IMR-90 (cell line): ENCODE data around the gene YJEFN3. TPM values are rescaled to one million over a fixed set of nuclear protein-coding genes. Genes with fewer than 3 reads are reported as not detected.

Source experiments
- ATAC-seq: fragments of 200-7000 bp; cut with Tn5 transposase; 2 replicates; pipeline ENCODE4 v1.9.1; 2020; ENCODE audit warnings: low read depth, mild to moderate bottlenecking, moderate library complexity
- BruUV-seq: library from RNA; stranded (reverse); fragments of 400-500 nt; replicated peaks from 2 replicates; lab custom pipeline; 2021; lab: Mats Ljungman, UMichigan
- CTCF ChIA-PET: fragments of 300-600 bp; formaldehyde crosslinking; extraction: SDS; loops from one replicate; lab custom pipeline; 2021; ENCODE audit warnings: antibody characterized with exemption; lab: Yijun Ruan, JAX
- POLR2A ChIA-PET: fragments of 300-600 bp; sonication (Branson Sonifier 250); formaldehyde crosslinking; loops from one replicate; lab custom pipeline; 2022; ENCODE audit warnings: antibody characterized with exemption; ENCODE audit not compliant: unreplicated experiment; lab: Charles Lee
- DNase-seq: peaks from one replicate; pipeline ENCODE4 v3.0.0; 2013
- H2AFZ ChIP-seq: replicated peaks from 2 replicates; pipeline ENCODE3; 2013; ENCODE audit warnings: low read length, mild to moderate bottlenecking; ENCODE audit not compliant: poor library complexity
- H2AK5ac ChIP-seq: 2 replicates; pipeline ENCODE4 v1.6.1; 2013; ENCODE audit warnings: low read depth, low read length, inconsistent platforms
- H2AK9ac ChIP-seq: replicated peaks from 2 replicates; pipeline ENCODE3; 2013; ENCODE audit warnings: mild to moderate bottlenecking, low read depth, low read length, moderate library complexity; ENCODE audit not compliant: poor library complexity
- H2BK120ac ChIP-seq: 2 replicates; pipeline ENCODE4 v1.6.1; 2013; ENCODE audit warnings: low read depth, low read length, inconsistent platforms
- H2BK15ac ChIP-seq: 3 replicates; pipeline ENCODE4 v1.6.1; 2013; ENCODE audit warnings: low read depth, low read length, inconsistent platforms
- H2BK20ac ChIP-seq: 2 replicates; pipeline ENCODE4 v1.6.1; 2013; ENCODE audit warnings: low read depth, mild to moderate bottlenecking, inconsistent platforms, low read length, moderate library complexity
- H2BK5ac ChIP-seq: 2 replicates; pipeline ENCODE4 v1.6.1; 2013; ENCODE audit warnings: mild to moderate bottlenecking, low read depth, low read length, inconsistent platforms; ENCODE audit not compliant: poor library complexity, severe bottlenecking
- H3K14ac ChIP-seq: replicated peaks from 2 replicates; pipeline ENCODE4 v1.6.1; 2013; ENCODE audit warnings: low read depth, low read length, inconsistent platforms
- H3K18ac ChIP-seq: 2 replicates; pipeline ENCODE4 v1.6.1; 2013; ENCODE audit warnings: low read depth, low read length, control low read depth
- H3K23ac ChIP-seq: 2 replicates; pipeline ENCODE4 v1.6.1; 2013; ENCODE audit warnings: low read depth, low read length, inconsistent platforms
- H3K27ac ChIP-seq: 2 replicates; pipeline ENCODE4 v1.5.1; 2013; ENCODE audit warnings: mild to moderate bottlenecking, control low read depth, low read length; ENCODE audit not compliant: insufficient read depth
- H3K27me3 ChIP-seq: 2 replicates; pipeline ENCODE4 v1.6.1; 2013; ENCODE audit warnings: low read length; ENCODE audit not compliant: control insufficient read depth, insufficient read depth
- H3K36me3 ChIP-seq: 2 replicates; pipeline ENCODE4 v1.6.1; 2013; ENCODE audit warnings: low read length, mixed read lengths; ENCODE audit not compliant: control insufficient read depth, insufficient read depth
- H3K4ac ChIP-seq: 2 replicates; pipeline ENCODE4 v1.6.1; 2013; ENCODE audit warnings: low read depth, low read length, inconsistent platforms
- H3K4me1 ChIP-seq: 2 replicates; pipeline ENCODE4 v1.6.1; 2013; ENCODE audit warnings: low read length, mixed read lengths; ENCODE audit not compliant: control insufficient read depth, insufficient read depth
- H3K4me2 ChIP-seq: 2 replicates; pipeline ENCODE4 v1.6.1; 2013; ENCODE audit warnings: low read depth, mild to moderate bottlenecking, control low read depth, low read length, moderate library complexity
- H3K4me3 ChIP-seq: 2 replicates; pipeline ENCODE4 v1.5.1; 2013; ENCODE audit warnings: low read depth, mild to moderate bottlenecking, control low read depth, low read length, moderate library complexity; ENCODE audit not compliant: insufficient read depth
- H3K56ac ChIP-seq: 2 replicates; pipeline ENCODE4 v1.6.1; 2013; ENCODE audit warnings: low read length, inconsistent platforms; ENCODE audit not compliant: insufficient read depth; ENCODE audit errors: extremely low read depth
- H3K79me1 ChIP-seq, 2 experiments: 2 replicates each; pipeline ENCODE4 v1.6.1; 2013; ENCODE audit warnings: low read length in 2 of 2, inconsistent platforms in 1 of 2, low read depth in 1 of 2
- H3K9ac ChIP-seq: 2 replicates; pipeline ENCODE4 v1.6.1; 2013; ENCODE audit warnings: low read depth, low read length, control low read depth
- H3K9me1 ChIP-seq: 2 replicates; pipeline ENCODE4 v1.6.1; 2013; ENCODE audit warnings: low read length, inconsistent platforms; ENCODE audit not compliant: insufficient read depth
- H3K9me3 ChIP-seq: 2 replicates; pipeline ENCODE4 v1.6.1; 2013; ENCODE audit warnings: low read length; ENCODE audit not compliant: control insufficient read depth, insufficient read depth
- H4K20me1 ChIP-seq: 2 replicates; pipeline ENCODE4 v1.6.1; 2013; ENCODE audit warnings: low read length, inconsistent platforms; ENCODE audit not compliant: insufficient read depth
- H4K5ac ChIP-seq: 2 replicates; pipeline ENCODE4 v1.6.1; 2013; ENCODE audit warnings: mild to moderate bottlenecking, low read depth, low read length, control low read depth
- H4K8ac ChIP-seq, 2 experiments: 2 replicates each; pipeline ENCODE4 v1.6.1; 2013; ENCODE audit warnings: low read depth in 2 of 2, low read length in 2 of 2, control low read depth in 1 of 2, inconsistent platforms in 1 of 2
- H4K91ac ChIP-seq: 2 replicates; pipeline ENCODE4 v1.6.1; 2013; ENCODE audit warnings: low read depth, low read length, inconsistent platforms; ENCODE audit not compliant: insufficient read depth
- CEBPB ChIP-seq: IDR thresholded peaks from 2 replicates; pipeline ENCODE4 v1.6.1; 2012; ENCODE audit warnings: low read depth, low read length, improper control_type of control experiment
- FOS ChIP-seq: fragments of 150-350 bp; IDR thresholded peaks from 2 replicates; pipeline ENCODE4 v1.6.1; 2016; ENCODE audit warnings: low read depth, low read length
- MAFK ChIP-seq: IDR thresholded peaks from 2 replicates; pipeline ENCODE4 v1.6.1; 2012; ENCODE audit warnings: low read depth, low read length, improper control_type of control experiment
- MAZ ChIP-seq: IDR thresholded peaks from 2 replicates; pipeline ENCODE4 v1.6.1; 2012; ENCODE audit warnings: low read depth, mild to moderate bottlenecking, low read length, improper control_type of control experiment, moderate library complexity, borderline replicate concordance
- POLR2A ChIP-seq: IDR thresholded peaks from 2 replicates; pipeline ENCODE4 v1.6.1; 2012; ENCODE audit warnings: mild to moderate bottlenecking, low read depth, low read length
- RAD21 ChIP-seq: IDR thresholded peaks from 2 replicates; pipeline ENCODE4 v1.6.1; 2012; ENCODE audit warnings: low read length, improper control_type of control experiment
- RFX5 ChIP-seq: IDR thresholded peaks from 2 replicates; pipeline ENCODE4 v1.8.0; 2012; ENCODE audit warnings: low read depth, mild to moderate bottlenecking, low read length, moderate library complexity
- SMC3 ChIP-seq: fragments of 150-350 bp; IDR thresholded peaks from 2 replicates; pipeline ENCODE4 v1.6.1; 2016; ENCODE audit warnings: low read depth, mild to moderate bottlenecking, antibody characterized with exemption, low read length, moderate library complexity
- WGBS, 2 experiments: methylation state at CpG; one replicate each; pipeline versions ENCODE4 v1.1.5 to v1.1.7; 2013; ENCODE audit warnings: missing lambda C conversion rate in 2 of 2; ENCODE audit not compliant: insufficient read length in 1 of 2; ENCODE audit errors: extremely low coverage in 2 of 2; 5-methylcytosine and 5-hydroxymethylcytosine counted together
- dilution Hi-C: fragments of 300-500 bp; cut with HindIII; formaldehyde crosslinking; loops from one replicate; pipeline ENCODE4 v1.14.3; 2018; ENCODE audit warnings: low sequenced_read_pairs; ENCODE audit not compliant: unreplicated experiment
- in situ Hi-C: fragments of 300-500 bp; cut with MboI; formaldehyde crosslinking; loops from 3 replicates; pipeline ENCODE4 v1.14.3; 2019; ENCODE audit warnings: low sequenced_read_pairs, inconsistent platforms, mixed read lengths
- intact Hi-C: fragments of 100-400 bp; cut with micrococcal nuclease; formaldehyde crosslinking; loops from 2 replicates; pipeline ENCODE4 v1.10.0; 2022
- polyA plus RNA-seq, 3 experiments: library from polyadenylated mRNA; depleted of rRNA; stranded (reverse); fragments of >200 nt; gene quantifications; 2 replicates each; pipeline ENCODE4 v1.2.3, GENCODE V29; 2012; ENCODE audit warnings: low replicate concordance in 1 of 3
- total RNA-seq: library from RNA; depleted of rRNA; stranded (reverse); fragments of >200 nt; gene quantifications from 2 replicates; pipeline ENCODE4 v1.2.3, GENCODE V29; 2012
- TF ChIP-seq, protein P1 (sequence below): conservative IDR thresholded peaks from 2 replicates; pipeline ENCODE4 v1.5.1; 2012; ENCODE audit warnings: mild to moderate bottlenecking, low read depth, low read length, improper control_type of control experiment
- TF ChIP-seq, protein P2 (sequence below): fragments of 150-350 bp; IDR thresholded peaks from 2 replicates; pipeline ENCODE4 v1.6.1; 2016; ENCODE audit warnings: low read depth, mild to moderate bottlenecking, low read length, moderate library complexity, borderline replicate concordance

YJEFN3 gene
- total and polyA plus RNA-seq, 2 of the 4 experiments (the other 2 are of a cell fraction) = 0.72 to 4.0 TPM

DNA sequence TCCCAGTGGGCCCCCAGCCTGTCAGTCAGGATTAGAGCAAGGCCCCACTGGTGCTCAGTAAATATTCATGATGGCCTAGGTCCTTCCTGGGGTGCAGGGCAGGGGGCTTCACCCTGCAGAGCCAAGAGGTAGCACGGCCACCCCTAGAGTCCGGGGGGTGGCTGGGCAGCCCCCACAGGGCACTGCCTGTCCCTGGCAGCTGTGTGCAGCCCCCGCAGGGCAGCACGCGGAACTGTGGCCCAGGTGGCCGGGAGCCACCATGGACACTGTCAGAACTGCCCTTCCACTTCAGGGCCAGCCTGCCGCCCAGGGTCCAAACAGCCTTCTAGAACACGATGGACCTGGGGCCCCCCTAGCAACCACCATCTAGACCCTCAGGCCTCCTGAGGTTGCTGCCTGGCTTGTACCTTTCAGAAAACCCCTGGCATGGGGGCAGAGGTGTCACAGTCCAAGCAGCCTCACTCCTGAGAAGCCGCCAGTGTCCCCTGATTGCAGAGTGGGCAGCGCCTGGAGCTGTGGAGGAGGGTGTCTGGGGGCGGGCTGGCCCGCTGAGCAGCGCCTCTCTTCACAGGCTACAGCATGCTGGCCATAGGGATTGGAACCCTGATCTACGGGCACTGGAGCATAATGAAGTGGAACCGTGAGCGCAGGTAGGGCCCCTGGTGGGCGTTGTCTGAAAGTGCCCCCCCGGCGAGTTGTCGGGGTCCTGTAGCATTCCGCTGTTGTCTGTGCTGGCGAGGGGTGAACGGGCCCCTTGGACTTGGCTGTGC is 2.9 kb upstream of the YJEFN3 start (continued):
- TF ChIP-seq RAD21 = no peak

DNA sequence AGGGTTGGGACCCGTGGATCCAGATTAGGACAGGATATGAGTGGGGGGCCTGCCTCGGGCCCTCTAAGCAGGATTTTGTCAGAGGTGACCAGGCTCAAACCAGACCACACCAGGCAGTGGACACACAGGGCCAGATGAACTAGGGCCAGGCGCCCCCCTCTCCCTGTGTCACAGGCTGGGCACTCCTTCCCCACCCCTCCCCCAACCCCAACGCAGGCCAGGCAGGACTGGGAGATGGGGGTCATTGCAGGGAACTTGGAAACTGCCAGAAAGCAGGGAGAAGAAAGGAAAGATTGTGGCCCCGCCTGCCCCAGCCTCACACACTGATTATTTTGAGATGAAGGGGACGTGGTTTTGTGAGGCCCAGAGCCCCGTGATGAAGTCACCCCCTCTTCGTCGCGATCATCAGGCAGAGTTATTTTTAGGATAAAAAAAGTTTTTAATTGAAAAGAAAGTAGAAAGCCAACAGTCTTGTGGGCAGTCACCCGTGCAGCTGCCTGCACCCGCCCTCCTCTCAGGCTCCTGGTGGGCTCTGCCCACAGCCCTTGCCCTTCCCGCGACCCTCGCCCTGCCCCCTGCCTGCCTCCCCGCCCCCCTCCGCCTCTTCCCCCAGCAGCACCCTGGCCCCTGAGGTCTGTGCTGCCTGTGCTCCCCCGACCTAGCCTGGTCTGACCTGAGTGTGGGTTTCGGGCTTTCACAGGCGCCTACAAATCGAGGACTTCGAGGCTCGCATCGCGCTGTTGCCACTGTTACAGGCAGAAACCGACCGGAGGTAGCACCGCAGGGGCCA is 1.9 kb upstream of the YJEFN3 start:
- no peak for DNase-seq
- CTCF ChIA-PET = no interaction called here
- no peak for ATAC-seq
- no peak overlapping the region for H3K4me2 ChIP-seq
- dilution Hi-C loops (no loop called here), in situ Hi-C loops (loop anchor here (25.0 kb wide), 1 partner anchor 436 kb away; no protein-coding TSS in a partner anchor), intact Hi-C loops (no loop called here)
- no peak overlapping the region for H3K4ac ChIP-seq
- H3K23ac ChIP-seq = no peak overlapping the region
- H2BK20ac ChIP-seq = no peak overlapping the region
- peak overlapping the region; percentile 14 for H2AFZ ChIP-seq
- H3K4me3 ChIP-seq = no peak overlapping the region
- H2BK120ac ChIP-seq = no peak overlapping the region
- H3K56ac ChIP-seq = no peak overlapping the region
- peaks cover 9 to 34% of the 10 kb centered on the region in 2 experiments for H3K79me1 ChIP-seq
- H3K14ac ChIP-seq = no peak overlapping the region
- no peaks in the 10 kb centered on the region for H3K9me3 ChIP-seq
- H2BK15ac ChIP-seq = no peak overlapping the region
- H2AK5ac ChIP-seq = no peak overlapping the region
- peak overlapping the region; percentile 3 for H2AK9ac ChIP-seq
- no peak overlapping the region for H3K27ac ChIP-seq
- no peak overlapping the region for H2BK5ac ChIP-seq
- H3K18ac ChIP-seq = no peak overlapping the region
- H3K9ac ChIP-seq = no peak overlapping the region
- no peak overlapping the region for H4K5ac ChIP-seq
- H3K4me1 ChIP-seq = peaks cover 6% of the 10 kb centered on the region
- H4K91ac ChIP-seq = no peak overlapping the region
- POLR2A ChIA-PET = no interaction called here
- H4K20me1 ChIP-seq = peaks cover 33% of the 10 kb centered on the region
- TF ChIP-seq SMC3 = no peak
- TF ChIP-seq MAFK = no peak
- no peak for TF ChIP-seq FOS
- no peak for TF ChIP-seq CEBPB
- no peak for TF ChIP-seq MAZ
- no peak for TF ChIP-seq POLR2A
- TF ChIP-seq RAD21 = no peak
- TF ChIP-seq, protein P1, sequence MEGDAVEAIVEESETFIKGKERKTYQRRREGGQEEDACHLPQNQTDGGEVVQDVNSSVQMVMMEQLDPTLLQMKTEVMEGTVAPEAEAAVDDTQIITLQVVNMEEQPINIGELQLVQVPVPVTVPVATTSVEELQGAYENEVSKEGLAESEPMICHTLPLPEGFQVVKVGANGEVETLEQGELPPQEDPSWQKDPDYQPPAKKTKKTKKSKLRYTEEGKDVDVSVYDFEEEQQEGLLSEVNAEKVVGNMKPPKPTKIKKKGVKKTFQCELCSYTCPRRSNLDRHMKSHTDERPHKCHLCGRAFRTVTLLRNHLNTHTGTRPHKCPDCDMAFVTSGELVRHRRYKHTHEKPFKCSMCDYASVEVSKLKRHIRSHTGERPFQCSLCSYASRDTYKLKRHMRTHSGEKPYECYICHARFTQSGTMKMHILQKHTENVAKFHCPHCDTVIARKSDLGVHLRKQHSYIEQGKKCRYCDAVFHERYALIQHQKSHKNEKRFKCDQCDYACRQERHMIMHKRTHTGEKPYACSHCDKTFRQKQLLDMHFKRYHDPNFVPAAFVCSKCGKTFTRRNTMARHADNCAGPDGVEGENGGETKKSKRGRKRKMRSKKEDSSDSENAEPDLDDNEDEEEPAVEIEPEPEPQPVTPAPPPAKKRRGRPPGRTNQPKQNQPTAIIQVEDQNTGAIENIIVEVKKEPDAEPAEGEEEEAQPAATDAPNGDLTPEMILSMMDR = no peak
- TF ChIP-seq, protein P2, sequence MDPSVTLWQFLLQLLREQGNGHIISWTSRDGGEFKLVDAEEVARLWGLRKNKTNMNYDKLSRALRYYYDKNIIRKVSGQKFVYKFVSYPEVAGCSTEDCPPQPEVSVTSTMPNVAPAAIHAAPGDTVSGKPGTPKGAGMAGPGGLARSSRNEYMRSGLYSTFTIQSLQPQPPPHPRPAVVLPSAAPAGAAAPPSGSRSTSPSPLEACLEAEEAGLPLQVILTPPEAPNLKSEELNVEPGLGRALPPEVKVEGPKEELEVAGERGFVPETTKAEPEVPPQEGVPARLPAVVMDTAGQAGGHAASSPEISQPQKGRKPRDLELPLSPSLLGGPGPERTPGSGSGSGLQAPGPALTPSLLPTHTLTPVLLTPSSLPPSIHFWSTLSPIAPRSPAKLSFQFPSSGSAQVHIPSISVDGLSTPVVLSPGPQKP = no peak
- TF ChIP-seq RFX5 = no peak
- no peaks in the 10 kb centered on the region for H3K9me1 ChIP-seq
- no TSS peak for BruUV-seq
- peaks cover 26% of the 10 kb centered on the region for H3K36me3 ChIP-seq
- 95% methylated on average over 8 of the region's 28 CpGs; no CpG with 5 or more reads in 1 of the 2 experiments for WGBS, 2 experiments
- H3K27me3 ChIP-seq = no peaks in the 10 kb centered on the region
- H4K8ac ChIP-seq = no peak overlapping the region
